ENCODE measurements around the gene RNU1-4.
A peak's percentile ranks its signal among the peaks of the same experiment; 100 is the strongest.
"Not testable (repeated sequence)": the region's sequence is repeated elsewhere in the genome, so short reads cannot be mapped to it uniquely, and the experiment has no call there.

RNU1-4 gene

GRCh38 chr1:16727190-16728111, 12.9 kb upstream of the RNU1-4 start:
- DNase-seq (ENCODE audit: low read depth), result peak; percentile 52
- TF ChIP-seq CTCF (IDR thresholded peaks at IDR 0.05; ENCODE audit: low read depth, low read length, missing control alignments), result no peak
- H3K4me3 ChIP-seq (ENCODE audit: low read depth, low read length), result no peak overlapping the region

GRCh38 chr1:16728243-16728949, 11.9 kb upstream of the RNU1-4 start:
- not testable (repeated sequence) for H3K4me3 ChIP-seq (ENCODE audit: low read depth, low read length); DNase-seq (ENCODE audit: low read depth)

DNA sequence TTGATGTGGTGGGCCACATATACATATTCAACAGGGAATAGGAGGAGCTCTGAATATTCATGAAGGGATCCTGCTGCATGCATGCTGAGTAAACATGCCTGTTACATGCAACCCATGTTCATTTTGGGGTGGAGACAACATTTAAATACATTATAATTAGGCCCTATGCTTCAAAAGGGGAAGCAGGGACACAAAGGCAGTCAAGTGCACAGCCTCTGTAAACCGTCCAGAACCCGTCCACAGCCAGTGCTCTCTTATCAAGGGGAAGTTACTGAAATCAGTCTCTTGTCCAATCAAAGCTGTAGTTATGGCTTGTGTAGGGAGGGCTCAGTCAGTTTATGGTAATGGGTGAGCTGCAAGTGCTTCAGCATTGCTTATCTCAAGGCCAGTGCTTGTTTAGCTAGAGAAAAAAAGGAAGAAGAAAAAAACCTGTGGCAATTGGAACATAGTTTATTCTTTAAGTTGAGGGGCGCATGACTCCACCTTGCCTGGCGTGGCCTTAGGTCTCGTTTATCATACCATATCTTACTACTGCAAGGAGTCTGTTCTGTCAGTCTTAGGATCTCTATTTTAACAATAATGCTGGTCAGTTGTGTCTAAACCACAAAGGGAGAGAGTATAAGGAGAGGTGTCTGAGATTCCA, 7.9 kb upstream of the RNU1-4 start:
- DNase-seq (ENCODE audit: low read depth); H3K4me3 ChIP-seq (ENCODE audit: low read depth, low read length): not testable (repeated sequence)

DNA sequence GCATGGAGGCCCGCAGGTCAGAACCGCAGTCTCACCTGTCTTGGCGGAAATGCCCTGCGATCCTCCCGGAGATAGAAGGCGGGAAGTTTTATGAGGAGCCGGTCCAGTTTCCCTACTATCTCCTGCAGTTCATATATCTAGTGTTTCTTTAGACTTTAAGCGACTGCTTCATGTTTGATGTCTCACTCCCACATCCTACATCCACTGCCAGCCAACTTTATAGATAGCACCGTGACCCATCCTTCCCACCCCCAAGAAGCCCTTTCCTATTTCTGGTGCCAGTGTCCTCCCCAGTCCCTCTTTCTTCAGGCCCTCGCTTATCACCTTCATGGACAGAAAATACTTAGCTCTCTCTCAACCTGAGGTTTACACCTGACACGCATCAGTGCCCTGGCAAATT, 914 bp downstream of the RNU1-4 start:
- H3K4me3 ChIP-seq (ENCODE audit: low read depth, low read length); DNase-seq (ENCODE audit: low read depth): not testable (repeated sequence)

- not testable (repeated sequence) for H3K4me3 ChIP-seq (ENCODE audit: low read depth, low read length)
These were observed 7.3 kb downstream of the RNU1-4 start for GRCh38 chr1:16747660-16748059.

DNA sequence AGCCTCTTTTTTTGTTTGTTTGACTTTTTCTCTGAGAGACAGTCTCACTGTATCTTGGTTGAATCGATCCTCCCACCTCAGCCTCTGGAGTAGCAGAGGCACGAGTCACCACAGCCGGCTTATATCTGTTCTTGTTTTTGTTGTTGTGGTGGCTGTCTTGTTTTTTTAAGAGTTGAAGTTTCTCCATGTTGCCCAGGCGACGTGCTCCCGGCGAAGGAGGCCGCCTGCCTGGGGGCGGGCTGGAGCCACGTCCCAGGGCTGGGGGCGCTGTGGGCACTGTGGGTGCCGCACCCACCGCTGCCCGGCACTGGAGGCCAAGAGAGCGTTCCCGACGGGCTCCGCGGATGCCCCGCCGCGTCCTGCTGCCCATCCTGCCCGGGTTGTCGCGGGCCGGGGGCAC, 8.4 kb downstream of the RNU1-4 start:
- not testable (repeated sequence) for DNase-seq (ENCODE audit: low read depth); H3K4me3 ChIP-seq (ENCODE audit: low read depth, low read length)

More at GRCh38 chr1:16747660-16748059, 7.3 kb downstream of the RNU1-4 start:
- not testable (repeated sequence) for DNase-seq (ENCODE audit: low read depth)

- DNase-seq (ENCODE audit: low read depth); H3K4me3 ChIP-seq (ENCODE audit: low read depth, low read length): not testable (repeated sequence)
These were observed 9.9 kb downstream of the RNU1-4 start for GRCh38 chr1:16749910-16750888.

DNA sequence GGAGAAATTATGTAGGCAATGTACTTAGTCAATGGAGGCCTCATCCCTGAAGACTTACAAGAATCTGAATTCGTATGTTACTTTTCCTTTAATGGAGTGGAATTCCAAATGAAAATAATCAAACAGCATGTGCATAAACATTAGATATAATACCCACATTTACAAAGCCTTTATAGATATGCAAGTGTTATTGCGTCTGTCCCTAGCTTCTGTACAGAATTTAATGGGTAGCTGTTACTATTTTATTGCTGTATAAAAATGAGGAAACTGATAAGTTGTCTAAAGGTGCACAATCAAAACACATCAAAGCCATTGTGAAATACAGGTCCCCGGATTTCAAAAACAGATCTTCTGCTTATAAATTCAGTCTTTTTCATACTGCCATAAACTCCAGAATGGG, 12.5 kb downstream of the RNU1-4 start:
- DNase-seq (ENCODE audit: low read depth); H3K4me3 ChIP-seq (ENCODE audit: low read depth, low read length): not testable (repeated sequence)

DNA sequence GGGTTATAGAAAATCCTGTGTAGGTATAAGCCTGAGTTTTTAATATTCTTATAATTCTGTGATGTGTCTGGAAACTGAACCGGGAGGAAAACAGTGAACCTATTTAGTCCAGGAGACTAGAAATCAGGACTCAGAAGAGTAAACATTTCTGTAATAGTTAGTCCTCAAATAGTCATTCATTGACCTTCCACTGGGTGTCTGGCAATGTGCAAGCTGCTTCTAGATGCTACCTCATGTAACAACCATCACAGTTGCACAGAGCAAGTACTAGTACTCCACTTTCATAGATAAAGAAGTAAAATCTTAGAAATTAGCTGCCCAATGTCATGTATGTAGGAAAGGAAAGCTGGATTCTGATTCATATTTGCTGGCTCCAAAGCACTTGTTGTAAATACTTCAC, 15.1 kb downstream of the RNU1-4 start:
- not testable (repeated sequence) for DNase-seq (ENCODE audit: low read depth); H3K4me3 ChIP-seq (ENCODE audit: low read depth, low read length)

DNA sequence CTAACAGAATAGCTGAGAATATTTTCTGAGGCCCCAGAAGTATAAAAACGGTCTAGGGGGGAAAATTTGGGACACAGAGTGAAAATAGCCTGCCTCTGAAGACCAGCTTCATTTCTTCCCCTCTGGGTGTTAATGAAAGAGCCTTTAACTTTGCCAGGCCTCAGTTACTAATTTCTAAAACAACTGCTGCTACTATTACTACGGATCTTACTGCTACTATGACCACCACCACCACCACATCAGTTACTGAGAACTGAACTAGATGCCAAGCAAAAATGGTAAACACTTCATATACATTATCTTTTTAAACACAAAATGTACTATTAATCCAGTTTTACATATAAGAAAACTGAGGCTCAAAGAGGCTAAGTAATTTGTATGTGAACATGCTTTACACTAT, 15.6 kb downstream of the RNU1-4 start:
- DNase-seq (ENCODE audit: low read depth); H3K4me3 ChIP-seq (ENCODE audit: low read depth, low read length): not testable (repeated sequence)

GRCh38 chr1:16757574-16757973, 17.3 kb downstream of the RNU1-4 start:
- DNase-seq (ENCODE audit: low read depth); H3K4me3 ChIP-seq (ENCODE audit: low read depth, low read length): not testable (repeated sequence)

- H3K4me3 ChIP-seq (ENCODE audit: low read depth, low read length); DNase-seq (ENCODE audit: low read depth): not testable (repeated sequence)
These were observed 17.7 kb downstream of the RNU1-4 start for GRCh38 chr1:16758060-16758459.

DNA sequence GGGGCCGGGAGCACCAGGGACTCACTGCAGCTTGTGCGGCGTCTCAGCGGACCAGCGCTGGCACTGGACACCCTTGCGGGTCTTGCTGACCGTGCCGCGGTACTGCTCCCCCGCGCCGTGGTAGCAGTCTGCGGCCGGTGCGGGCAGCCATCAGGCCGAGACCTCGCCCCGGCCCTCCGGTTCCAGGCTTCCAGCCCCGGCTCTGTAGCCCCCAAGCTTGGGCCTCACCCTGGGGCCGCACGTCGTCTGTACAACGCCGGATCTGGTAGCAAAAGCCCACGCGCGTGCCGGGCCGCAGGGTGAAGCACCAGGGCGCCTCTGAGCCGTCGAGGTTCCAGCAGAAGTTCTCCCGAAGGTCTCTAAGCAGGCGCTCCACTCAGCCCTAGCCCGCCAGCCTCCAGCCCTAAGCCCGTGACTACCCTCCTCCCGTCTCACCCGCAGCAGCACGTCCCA, 18.8 kb downstream of the RNU1-4 start:
- H3K4me3 ChIP-seq (ENCODE audit: low read depth, low read length); DNase-seq (ENCODE audit: low read depth): not testable (repeated sequence)

- not testable (repeated sequence) for DNase-seq (ENCODE audit: low read depth); H3K4me3 ChIP-seq (ENCODE audit: low read depth, low read length)
These were observed 19.5 kb downstream of the RNU1-4 start for GRCh38 chr1:16759650-16760455.

DNA sequence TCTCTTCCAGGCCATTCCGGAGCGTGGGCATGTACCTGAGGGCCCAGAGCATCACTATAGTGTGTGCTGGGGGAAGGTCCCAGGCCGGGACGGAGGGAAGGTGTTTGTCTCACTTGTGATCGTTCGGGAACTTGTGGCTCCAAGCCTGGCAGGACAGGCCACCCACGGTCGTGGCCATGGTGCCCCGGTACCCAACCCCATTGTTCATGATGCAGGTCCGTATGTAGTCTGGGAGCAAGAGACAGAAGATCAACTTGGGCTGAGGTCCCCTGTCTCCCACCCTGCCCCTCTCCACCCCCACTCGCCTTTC, 20.1 kb downstream of the RNU1-4 start:
- not testable (repeated sequence) for DNase-seq (ENCODE audit: low read depth); H3K4me3 ChIP-seq (ENCODE audit: low read depth, low read length)

DNA sequence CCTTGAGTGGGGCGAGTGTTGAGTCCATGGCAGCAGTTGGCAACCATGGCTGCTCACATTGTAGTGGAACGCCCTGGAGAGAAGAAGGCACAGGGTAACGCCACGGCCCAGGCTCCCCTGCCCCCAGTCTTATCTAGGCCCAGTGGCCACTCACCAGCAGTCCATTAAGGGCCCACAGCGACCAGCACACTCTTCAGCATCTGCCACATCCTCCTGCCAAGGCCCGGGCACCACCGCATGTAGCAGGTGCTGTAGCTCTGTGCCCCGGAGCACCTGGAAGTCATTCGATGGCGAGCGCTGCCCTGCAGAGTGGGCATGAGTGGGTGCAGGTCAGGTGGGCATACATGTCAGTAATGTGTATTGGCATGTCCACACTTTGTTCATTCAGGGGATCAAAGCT, 20.5 kb downstream of the RNU1-4 start:
- H3K4me3 ChIP-seq (ENCODE audit: low read depth, low read length); DNase-seq (ENCODE audit: low read depth): not testable (repeated sequence)

Measured in GM12864 (cell line).